GM12875 (cell line): ENCODE measurements around the gene CYB5R4.

ENCODE experiments used
- H3K4me3 ChIP-seq: one replicate; pipeline ENCODE4 v1.5.1; 2011; ENCODE audit warnings: low read depth, low read length, control low read depth
- CTCF ChIP-seq: IDR thresholded peaks from 2 replicates; pipeline ENCODE4 v1.5.1; 2011; ENCODE audit warnings: low read depth, mild to moderate bottlenecking, control low read depth, inconsistent platforms, low read length, moderate library complexity, borderline replicate concordance; ENCODE audit not compliant: insufficient read depth

The CYB5R4 gene

GRCh38 chr6:83862776-83863471 is 3.4 kb downstream of the CYB5R4 start:
- no peak overlapping the region for H3K4me3 ChIP-seq

DNA sequence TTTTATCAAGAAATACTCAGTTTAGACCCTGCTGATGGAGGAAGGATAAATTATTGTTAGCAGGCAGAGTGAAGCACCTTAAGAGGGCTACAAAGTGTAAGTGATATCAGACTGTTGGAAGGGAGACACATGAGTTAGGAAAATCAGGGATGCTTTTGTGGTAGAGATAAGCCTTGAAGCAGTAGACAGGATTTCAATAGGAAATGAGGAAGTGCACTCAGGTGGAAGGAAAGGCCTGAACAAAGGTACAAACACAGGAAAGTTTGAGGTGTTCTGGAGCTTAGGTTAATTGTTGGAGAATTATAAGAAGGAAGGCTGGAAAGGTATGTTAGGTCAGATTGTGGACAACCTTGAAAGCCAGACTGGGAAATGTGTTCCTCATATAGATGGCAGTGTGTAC is 7.6 kb downstream of the CYB5R4 start:
- no peak overlapping the region for H3K4me3 ChIP-seq
- TF ChIP-seq CTCF, result no peak

More at GRCh38 chr6:83862776-83863471, 3.4 kb downstream of the CYB5R4 start:
- TF ChIP-seq CTCF, result no peak

- no peak overlapping the region for H3K4me3 ChIP-seq
- no peak for TF ChIP-seq CTCF
These were observed 8.2 kb downstream of the CYB5R4 start for GRCh38 chr6:83867527-83868161.

GRCh38 chr6:83868639-83869038 is 9.2 kb downstream of the CYB5R4 start:
- no peak overlapping the region for H3K4me3 ChIP-seq
- TF ChIP-seq CTCF, result no peak

DNA sequence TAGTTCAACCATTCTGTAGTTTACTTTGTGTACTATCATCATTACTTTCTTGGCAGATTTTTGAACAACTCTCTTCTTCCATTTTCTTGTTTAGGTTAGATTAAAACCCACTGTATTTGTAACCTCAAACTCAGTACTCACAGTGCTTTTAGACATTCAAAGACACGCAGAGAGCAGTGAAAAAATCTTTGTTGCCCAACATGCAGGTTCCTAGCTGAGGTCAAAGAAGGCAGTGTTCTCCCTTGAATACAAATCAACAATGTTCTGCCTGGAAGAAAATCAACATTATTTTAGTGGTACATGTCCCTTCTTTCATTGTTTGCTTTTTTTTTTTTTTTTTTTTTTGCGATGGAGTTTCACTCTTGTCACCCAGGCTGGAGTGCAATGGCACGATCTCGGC is 11.2 kb downstream of the CYB5R4 start:
- H3K4me3 ChIP-seq, result no peak overlapping the region
- TF ChIP-seq CTCF, result no peak

- H3K4me3 ChIP-seq, result no peak overlapping the region
- TF ChIP-seq CTCF, result no peak
These were observed 13.1 kb downstream of the CYB5R4 start for GRCh38 chr6:83872386-83873118.
